NCI-H345 (cell line): Measurements from ENCODE around the gene TIMM21.
A peak's percentile ranks its signal among the peaks of the same experiment; 100 is the strongest.

Experiments used
- DNase-seq: peaks from one replicate; lab custom pipeline; 2025; lab: John Stamatoyannopoulos, UW

TIMM21 gene, protein sequence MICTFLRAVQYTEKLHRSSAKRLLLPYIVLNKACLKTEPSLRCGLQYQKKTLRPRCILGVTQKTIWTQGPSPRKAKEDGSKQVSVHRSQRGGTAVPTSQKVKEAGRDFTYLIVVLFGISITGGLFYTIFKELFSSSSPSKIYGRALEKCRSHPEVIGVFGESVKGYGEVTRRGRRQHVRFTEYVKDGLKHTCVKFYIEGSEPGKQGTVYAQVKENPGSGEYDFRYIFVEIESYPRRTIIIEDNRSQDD

DNA sequence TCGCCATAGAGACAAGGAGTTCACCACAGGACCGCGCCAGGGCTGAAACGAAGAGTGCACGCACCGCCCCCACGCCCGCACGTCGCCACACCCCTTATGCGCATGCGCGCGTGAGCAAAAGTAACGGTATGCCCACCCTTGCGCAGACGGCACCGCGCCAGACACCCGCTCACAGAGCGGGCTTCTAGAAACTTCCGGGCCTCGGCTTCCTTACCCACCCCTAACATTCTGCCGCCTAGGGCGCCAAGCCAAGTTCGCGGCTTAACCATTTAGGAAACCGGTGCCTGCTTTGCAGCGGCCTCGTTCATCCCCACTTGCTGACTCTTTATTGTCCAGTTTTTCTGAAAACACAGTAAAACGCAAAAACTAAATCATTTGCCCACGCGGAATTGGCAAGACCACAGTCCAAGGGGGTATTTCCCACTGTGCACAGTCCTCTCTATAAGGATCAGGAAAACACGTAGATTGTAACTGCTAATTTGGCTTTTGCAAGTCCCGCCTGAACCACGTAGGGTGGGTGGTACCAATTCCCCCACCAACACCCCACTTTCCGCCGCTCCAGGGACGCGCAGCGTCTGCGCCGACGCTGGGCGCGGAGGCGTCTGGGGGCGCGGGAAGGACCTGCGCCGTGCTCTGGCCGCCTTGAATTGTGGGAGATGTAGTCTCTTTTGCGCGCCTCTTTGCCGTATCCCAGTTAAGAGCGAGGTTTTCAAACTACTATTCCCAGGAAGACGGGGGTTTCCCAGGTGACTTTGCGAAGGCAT is at the start of gene TIMM21, which contains the start of gene FBXO15:
Gene TIMM21, plus strand, starts transcription at position 745 of the 764 bp plus-strand sequence. CDS start 286 bp downstream, outside the sequence.
Gene FBXO15, minus strand, starts transcription at position 56 of the 764 bp plus-strand sequence. Its CDS starts 49 bp downstream, at position 7.
- DNase-seq = peak; percentile 97

DNA sequence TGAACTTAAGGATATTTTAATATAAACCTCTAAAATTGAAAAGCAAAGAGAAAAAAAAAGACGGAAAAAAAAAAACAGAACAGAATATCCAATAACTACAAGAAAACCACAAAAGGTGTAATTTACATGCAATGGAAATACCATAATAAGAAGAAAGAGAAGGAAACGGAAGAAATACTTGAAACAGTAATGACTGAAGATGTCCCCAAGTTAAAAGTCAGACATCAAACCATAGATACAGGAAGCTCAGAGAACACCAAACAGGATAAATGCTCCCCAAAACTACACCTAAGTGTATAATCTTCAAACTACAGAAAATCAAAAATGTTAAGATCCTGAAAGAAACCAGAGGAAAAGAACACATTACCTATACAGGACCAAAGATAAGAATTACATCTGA is 39.9 kb upstream of the TIMM21 start:
- no peak for DNase-seq

DNA sequence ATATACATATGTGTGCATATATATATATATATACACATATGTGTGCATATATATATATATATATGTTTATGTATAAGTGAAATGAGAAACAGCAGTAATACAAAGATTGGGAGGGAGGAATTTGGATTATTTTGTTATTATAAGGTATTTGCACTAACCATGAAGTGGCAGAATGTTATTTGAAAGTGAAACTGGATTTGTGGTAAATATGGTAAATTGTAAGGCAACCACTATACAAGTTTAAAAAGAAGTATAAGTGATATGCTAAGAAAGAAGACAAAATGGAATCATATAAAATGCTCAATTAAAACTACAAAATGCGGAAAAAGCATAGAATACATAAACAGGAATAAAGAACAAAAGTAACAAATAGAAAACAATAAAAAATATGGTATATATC is 38.2 kb upstream of the TIMM21 start:
- no peak for DNase-seq

DNA sequence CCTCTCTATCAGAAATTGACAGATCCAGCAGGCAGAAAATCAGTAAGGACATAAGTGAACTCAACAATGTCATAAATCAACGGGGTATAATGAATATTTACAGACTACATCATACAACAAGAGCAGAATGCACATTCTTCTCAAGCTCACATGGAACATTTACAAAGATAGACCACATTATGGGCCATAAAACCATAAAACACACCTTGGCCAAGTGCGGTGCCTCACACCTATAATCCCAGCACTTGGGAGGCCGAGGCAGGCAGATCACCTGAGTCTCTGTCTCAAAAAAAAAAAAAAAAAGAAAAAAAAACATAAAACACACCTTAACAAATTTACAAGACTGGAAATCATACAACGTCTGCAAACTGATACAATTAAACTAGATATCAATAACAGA is 37.3 kb upstream of the TIMM21 start:
- DNase-seq = no peak

DNA sequence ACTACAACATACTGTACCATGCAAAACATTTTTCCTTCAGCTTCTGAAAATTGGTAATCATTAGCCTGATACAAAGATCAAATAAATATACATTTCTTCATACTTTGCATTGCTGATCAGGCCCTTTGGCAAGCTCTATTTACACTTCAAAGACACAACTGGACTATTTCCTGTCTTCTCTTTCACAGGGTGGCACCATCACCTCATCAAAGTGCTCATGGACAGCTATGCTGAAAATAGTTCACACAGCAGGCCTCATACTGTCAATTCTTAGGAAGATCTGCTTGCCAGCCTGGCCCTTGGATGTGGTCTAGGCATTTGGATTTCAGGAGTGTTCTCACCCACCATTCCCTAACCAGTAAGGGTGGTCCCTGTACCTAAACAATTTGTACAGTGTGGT is 34.6 kb upstream of the TIMM21 start:
- no peak for DNase-seq

DNA sequence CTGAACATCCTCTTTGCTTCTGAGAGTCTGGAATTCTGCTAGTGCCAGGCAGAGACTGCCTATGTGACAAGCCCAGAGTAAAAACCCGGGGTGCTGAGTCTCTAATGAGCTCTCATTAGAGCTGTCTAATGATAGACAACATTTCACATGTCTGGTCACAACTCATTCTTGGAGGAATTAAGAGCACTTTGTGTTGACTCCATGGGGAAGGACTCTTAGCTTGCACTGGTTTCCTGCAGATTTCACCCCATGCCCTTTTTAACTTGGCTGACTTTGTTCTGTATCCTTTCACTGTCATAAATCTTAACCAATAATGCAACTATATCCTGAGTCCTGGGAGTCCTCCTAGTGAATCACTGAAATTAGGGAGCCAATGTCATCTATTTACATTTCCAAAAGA is 34.2 kb upstream of the TIMM21 start:
- DNase-seq = no peak

DNA sequence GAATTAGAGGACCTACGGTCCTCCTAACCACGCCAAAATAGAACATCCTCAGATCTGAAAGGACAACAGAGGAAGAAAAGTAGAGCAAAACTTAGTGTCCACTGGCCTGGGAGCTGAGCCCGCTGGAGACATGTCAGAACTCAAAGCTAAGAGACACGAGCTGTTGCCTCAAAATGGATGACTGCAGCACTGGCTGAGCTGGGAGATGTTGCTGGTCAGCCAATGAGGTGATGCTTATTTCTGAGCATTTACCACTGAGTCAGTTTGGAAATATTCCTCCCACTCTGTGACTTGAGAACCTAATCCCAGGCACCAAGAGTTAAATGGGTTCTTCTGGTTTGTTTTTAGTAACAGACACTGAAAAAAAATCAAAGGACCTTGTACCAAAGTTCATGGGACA is 33.3 kb upstream of the TIMM21 start:
- no peak for DNase-seq

DNA sequence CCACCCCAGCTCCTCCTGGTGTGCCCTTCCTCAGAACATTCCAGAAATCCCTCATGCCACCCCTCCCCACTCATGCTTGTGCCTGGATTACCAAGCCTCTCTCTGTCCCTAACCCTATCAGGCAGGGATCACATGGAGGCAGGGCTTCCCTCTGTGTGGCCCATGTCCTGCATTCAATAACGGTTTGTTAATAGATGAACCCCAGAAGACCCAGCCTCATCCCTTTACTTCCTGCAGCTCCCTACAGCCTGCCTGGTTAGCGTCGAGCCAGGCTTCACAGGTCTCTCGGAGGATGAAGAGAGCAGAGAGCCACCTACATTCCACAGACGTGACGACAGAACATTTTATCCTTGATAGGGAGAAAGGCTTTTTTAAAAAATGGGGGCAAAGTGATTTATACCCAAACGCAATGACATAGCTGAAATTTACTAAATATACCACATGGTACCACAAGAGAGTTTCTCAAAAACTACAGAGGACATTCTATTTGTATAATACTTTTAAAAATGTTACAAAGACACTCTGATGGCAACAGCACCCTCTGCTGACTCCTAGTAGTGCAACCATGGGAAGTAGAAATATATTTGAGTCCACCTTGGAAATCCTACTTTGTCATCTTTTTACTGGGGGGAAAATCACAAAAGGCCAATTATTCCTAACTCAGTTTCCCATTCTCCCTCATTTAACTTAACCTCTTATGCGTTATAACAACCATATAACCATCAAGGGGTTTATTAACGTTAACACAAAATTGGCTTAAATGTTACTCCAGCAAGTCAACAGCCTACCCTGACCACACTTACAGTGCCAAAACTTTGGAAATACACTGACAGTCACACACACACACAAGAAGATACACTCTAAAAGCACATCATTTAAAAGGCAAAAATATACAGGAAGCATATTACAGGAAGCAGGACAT is 31.4 kb upstream of the TIMM21 start:
- DNase-seq = peak; percentile 29

DNA sequence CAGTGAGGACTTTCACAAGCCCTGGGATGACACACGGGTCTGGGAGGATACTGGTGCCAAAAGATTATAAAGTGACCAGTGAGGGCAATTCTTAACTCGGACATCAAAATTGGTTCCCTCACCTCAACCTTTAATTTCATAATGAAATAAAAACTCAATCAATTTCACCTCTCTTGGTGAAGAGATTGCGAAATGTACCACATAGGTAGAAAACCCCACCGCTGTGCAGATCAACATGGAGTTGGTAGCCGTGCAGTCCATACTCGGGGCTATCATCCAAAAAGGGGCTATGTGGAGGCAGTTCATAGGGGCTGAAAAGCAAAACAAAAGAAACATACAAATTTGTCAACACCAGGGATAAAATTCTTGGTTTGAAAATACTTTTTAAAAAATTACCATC is 25.1 kb upstream of the TIMM21 start:
- no peak for DNase-seq

DNA sequence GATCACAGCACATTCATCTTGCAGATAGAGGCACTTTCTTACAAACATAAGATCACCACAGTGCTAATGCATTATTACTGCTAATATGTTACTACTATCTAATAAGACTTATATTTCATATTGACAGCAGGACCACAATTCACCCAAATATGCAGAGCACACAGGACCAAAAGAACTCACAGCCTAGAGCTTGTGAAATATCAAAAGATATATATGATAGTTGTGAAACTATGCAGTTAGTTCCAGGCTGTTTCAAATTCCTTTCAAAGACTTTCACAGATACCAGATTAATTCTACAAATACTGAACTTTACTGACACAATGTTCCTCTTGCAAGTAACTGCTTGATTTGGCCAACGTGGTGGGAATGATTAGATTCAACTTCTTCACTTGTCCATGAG is 23.7 kb upstream of the TIMM21 start:
- DNase-seq = no peak

DNA sequence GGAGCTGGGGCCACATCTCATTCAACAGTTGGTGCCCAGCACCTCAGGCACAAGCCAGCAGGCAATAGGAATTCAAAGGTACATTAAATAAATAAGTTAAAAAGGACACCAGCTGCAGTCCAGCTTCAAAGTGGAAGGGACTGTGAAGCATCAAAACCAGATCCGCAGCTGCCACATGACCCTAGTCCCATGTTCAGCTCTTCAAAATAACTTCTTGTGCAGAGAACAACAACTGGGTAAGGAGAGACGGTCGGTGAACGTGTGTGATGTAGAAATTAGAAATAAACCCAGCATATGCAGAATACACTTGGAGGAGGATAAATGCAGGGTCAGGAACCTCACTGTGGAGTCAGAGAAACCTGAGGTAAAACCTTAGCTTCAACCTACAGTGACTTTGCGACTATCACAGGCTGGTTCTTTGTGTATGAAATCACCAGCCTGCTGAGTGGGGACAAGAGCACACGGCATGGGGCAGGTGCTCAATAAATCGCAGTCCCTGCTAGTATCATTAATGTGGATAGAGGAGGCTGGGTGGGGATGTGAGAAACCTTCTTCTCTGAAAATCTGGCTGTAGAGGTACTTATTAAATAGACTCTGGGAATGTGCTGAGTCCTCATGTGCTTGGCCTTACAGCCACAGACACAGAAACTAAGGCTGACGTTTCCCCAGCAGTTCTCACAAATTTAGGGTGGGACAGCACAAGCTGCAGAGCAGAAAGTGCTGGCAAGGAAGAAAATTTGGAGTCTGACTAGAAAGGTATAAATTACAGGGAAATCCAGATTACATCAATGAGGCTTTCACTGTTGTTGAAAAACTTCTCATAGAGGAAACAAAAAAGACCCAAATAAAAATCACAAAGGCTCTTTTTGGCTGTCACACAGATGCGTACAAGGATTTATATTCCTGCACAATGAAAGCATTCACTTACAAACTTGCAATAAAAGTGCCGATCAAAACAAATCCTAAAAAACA is 21.4 kb upstream of the TIMM21 start:
- DNase-seq = peak; percentile 17

DNA sequence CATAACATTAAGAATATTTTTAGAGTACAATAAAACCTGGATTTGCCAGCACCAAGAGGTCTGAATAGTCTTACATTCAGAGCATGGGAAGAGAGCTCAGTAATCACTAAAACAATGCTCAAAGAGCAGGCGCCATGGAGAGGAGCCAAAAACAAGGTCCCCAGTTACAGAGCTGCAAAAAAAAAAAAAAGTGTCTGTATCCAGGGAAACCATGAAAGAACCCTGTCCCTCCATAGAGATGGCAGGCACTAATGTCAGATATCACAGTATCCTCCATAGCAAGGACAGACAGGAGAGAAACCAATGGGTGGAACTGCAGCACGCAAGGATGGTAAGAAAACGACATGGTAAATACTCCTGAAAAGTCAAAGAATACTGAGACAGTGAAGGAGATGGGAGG is 20.2 kb upstream of the TIMM21 start:
- no peak for DNase-seq

DNA sequence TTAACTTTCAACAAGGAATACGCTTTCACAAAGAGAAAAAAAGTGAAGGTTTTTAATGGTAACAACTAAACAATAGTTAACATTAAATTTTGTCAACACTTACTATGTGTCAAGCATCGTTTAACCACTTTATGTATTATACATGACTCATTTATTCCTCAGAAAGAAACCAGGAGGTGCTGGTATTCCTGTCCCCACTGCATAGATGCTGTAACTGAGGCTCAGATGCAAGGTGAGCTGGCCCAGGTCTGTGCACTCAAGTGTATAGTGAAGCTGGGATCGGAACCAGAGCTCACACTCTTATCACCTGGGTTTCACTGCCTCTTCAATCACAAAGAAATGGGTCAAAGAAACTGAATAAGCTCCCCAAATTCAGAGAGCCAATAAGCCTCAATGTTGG is 17.2 kb upstream of the TIMM21 start:
- no peak for DNase-seq

DNA sequence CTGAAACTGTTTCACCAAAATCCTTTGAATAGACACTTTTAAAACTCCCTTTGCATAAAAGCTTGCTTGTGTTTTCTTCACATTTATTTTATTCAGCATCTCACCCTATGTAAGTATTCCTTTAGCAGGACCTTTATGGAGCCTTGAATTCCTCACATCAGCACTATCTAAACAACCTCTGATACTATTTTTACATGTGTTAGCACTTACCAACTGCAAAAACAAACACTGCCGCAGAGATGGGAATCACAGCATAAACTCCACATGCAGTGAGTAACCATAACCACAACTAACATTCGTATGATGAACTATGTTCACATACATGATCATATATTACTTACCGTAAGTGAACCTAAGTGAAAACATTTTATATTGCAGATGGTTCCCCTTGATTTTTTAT is 16.1 kb upstream of the TIMM21 start:
- no peak for DNase-seq

DNA sequence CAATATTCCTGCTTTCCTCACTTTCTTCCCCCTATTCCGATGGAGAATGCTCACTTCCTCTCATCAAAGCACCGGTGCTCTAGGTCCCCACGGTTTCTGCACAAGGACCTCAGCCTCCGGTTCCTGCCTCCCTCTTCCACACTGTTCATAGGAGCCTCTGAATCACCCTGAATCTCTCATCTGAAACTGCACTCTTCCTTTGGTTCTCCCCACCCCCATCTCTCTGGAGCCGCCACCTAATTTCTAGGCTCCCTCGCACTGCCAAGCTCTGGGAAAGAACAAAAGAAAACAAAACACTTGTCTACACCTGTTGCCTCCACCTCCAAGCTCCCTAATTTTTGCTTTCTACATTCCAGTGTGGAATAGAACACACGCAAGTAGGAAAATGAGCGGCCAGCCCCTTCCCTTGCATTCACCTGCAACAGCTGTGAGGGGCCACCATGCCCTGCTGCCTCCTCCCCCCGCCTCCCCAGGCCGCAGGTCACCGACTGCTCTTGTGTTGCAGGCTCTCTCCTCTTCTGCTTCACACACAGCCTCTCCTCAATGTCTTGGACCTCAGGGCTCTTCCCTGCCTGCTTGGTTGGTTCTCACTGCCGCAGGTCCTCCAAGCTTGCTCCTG is 10.3 kb upstream of the TIMM21 start:
- DNase-seq = no peak

DNA sequence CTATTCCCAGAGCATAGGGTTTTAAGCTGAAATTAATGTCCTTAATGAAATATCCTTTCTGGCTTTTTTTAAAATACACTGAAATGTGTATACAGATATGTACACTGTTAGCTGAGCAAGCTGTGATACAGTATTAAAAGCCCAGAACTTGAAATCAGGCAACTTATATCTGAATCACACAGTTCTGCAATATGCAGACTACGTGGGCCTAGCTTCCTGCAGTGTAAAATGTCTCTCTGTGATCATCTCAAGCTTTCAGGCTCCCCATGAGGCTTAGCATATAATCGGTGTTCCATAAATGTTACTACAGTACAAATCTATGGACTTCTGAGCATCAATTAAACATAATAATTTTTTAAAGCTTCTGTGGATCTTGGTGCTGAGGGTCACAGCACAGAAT is 8.9 kb upstream of the TIMM21 start:
- DNase-seq = no peak

DNA sequence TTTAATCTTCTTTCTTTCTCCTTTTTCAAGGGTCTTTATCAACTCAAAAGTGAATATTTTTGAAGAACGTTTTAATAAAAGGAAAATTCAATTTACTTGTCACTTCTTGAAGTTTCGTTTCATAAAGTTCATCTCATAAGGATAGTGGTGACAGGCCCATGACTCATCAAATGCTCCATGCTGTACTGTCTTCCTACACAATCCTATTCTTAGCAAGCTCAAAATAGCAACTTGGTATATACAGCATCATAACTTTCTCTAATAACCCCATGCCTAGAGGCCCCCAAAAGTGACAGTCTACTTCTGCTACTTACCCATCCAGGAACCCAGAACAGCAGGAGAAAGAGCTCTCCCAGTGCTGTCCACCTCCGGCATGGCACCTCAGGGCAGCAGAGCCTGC is 8.4 kb upstream of the TIMM21 start:
- DNase-seq = no peak

DNA sequence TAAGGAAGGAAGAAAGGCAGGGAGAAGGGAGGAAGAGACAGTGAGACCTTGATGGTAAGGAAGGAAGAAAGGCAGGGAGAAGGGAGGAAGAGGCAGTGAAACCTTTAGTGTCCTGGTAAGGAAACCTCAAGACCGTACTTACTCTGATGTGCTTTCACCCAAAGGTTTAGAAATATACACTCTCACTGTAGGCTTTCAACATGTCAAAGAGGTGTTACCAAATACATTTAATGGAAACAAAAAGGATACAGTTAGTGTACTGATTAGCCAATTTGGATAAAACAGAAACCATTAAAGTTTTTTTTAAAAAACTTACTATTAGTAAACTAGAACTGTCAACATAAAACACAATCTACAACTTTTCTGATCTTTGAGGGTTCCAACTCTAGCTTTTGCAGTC is 7.7 kb upstream of the TIMM21 start:
- DNase-seq = no peak

DNA sequence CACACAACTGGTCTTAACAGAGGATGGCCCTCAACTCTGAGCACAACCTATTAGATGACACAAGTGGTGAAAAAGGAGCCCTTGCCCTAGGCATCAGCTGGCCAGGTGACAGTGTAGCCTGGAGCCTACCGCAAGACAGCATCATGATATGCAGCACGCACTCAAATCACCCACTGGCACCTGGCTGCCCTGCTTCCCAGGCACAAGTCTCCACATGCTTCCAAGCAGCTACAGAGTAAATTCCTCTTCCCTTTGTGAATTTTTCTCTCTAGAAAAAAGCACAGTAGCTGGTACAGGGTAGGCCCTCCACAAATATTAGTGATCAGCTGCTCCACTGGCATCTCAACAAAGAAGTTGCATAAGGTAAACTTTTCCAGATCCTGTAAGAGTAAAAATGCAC is 6.7 kb upstream of the TIMM21 start:
- no peak for DNase-seq

DNA sequence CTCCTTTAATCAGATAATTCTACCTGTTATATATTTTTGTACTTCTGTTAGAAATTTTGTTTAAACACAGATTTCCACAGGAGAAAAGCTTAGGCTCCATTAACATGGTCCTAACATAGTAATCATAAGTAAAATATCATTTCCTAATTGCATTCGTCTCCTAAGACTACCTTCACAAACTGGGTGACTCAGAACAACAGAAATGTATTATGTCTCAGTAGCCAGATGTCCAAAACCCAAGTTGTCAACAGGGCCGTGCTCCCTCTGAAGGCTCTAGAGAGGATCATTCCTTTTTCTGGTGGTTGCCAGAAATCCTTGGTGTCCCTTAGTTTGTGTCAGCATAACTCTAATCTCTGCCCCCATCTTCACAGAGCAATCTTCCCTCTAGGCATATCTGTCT is 6.1 kb upstream of the TIMM21 start:
- no peak for DNase-seq

DNA sequence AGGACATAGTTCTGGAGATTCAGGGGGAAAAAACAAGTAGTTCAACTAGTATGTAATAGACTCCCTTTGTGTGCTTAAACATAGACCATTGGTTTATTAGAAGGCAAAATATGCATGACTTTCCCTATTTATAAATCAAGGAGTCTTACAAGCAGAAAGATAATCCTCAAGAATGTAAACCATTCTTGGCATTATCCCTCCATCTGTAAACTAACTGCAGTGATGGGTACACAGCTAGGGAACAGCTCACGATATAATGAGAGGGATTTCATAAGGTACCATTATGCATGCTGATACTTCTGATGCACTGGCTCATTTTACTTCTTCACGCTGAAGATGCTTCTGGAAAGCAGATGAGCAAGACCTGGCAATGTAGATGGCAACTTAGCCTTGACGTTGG is 1.6 kb upstream of the TIMM21 start:
- DNase-seq = no peak
